ENCODE results near the gene GIMAP1.

GIMAP1 gene

DNA sequence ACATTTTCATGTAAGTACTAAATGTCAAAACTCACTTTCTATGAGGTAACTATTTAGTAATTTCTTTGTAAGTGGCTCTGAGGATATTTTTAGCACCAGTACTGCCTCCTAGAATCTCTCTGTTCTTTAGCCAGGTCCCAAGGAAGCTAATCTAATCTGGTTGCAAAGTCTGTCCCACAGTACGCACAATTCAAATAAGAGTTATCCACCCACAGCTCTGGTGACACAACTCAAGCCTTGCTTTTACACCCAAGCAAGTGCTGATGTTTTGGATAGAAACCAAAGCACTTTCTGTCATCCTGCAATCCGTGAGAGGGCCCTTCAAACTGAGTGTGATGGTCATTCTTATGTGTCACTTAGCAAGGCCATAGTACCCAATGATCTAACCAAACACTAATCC lies 35.3 kb downstream of the GIMAP1 start:
- no peak for DNase-seq

DNA sequence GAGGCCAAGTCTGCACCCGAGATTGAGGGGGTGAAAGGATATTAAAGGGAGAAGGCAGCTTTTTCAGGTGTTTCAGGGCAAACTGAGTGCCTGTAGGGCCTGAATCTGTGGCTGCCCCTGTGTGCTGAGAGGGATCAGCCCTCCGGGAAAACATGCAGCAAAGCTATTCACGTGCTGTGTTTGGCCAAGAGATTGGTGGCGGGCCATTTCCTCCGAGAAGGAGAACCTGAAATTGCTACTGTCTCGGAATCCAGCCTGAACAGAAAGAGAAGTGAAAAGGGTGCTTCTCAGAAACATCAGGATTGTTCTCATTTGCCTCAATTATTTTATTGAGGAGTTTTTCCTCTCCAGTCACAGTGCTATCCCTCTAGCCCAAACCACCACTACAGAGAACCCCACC lies 36.8 kb downstream of the GIMAP1 start:
- DNase-seq, result no peak

DNA sequence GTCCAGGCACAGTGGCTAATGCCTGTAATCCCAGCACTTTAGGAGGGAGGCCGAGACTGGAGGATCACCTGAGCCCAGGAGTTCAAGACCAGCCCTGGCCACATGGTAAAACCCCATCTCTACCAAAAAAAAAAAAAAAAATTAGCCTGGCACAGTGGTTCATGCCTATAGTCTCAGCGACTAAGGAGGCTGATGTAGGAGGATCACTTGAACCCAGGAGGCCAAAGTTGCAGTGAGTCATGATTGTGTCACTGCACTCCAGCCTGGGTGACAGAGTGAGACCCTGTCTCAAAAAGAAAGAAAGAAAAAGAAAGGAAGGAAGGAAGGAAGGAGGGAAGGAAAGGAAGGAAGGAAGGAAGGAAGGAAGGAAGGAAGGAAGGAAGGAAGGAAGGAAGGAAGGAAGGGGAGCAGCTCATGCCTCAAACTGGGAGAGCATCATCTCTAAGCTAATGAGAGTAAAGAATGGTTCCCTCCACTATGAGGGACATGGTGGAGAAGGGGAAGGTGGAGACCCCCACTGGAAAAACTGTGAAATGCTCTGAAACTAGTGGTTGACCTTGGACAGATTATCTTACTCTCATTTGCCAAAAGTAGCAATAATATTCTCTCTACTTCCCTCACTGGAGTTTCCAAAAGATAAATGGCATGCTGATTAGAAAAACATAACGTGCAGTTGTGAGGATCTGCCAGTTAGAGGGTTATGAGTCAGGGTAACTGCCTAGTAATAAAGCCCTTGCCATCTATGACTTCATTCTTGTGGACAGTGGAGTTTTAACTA lies 37.6 kb downstream of the GIMAP1 start:
- peak; percentile 24 for DNase-seq

DNA sequence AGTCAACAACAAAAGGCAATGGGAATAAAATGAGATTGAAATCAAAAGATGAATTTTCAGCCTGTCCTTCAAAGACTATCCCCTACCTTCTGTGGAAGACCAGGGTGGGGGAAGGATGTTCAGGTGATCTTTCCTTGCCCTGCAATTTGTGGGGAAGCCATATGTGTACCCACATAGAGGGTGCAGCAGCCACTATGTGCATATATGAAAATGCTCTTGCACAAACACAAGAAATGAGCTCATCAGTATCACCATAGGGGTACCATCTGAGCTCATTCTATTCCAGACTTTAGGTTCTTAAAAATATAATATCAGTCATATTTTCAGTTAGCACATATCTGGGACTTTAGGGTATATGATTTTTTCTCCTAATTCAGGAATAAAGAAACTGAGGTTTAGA lies 38.5 kb downstream of the GIMAP1 start:
- no peak for DNase-seq

DNA sequence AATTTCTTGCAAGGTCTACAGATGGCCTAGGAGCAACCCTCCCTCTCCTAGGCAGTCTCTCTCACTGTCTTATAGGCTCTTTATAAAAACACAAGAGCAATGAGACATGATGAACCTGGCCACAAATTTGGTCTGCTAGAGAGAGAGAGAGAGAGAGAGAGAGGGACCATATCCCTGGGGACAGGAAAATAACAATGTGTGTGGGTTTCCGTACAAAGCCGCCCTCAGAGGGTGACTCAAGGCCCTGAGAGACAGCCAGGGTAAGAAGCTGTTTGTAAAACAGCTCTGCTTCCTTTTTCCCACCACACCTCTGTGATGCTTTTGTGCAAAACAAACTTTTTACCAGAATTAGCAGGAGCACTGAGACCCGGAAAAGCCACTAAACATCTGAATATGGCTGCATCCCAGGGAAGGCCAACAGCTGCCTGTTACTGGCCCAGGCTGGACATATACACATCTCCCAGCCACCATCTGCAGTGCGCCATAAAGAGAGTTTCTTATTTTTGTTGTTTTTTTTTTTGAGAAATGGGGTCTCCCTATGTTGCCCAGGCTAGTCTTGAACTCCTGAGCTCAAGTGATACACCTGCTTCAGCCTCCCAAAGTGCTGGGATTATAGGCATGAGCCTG lies 39.2 kb downstream of the GIMAP1 start:
- peak; percentile 75 for DNase-seq

DNA sequence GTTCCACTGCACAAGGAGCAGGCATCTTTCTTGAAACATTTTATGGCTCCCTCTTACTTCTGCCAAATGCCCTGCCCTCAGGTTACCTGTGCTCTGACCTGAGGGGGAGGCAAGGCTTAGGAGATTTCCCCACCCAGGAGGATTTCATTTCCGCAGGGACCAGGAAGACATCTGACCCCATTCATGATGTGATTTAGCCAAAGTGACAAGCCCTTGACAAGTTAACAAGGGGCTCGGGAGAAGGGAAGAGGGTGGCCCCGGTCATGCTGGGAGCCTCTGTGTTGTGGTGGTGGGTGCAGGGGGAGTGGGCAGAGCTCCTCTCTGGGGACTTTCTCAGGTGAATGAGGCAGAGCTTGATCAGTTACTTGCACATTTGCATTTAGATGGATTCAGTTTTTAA lies 39.8 kb downstream of the GIMAP1 start:
- no peak for DNase-seq

DNA sequence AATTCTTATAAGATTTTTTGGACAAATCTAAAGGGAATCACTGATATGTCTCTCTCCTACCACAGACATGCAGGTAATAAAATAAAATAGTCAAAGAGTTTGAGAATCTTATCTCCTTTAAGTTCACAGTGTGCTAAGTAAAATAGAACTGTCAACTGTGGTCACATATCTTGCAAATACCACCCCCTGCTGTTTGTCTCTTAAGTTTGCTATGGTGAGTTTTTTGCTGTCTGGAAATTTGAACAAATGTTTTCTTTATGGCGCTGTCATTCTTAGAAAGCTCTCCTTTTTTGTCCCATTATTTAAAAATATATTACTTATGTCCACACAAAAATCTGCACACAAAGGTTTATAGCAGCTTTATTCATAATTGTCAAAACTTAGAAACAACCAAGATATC lies 40.4 kb downstream of the GIMAP1 start:
- DNase-seq, result no peak

DNA sequence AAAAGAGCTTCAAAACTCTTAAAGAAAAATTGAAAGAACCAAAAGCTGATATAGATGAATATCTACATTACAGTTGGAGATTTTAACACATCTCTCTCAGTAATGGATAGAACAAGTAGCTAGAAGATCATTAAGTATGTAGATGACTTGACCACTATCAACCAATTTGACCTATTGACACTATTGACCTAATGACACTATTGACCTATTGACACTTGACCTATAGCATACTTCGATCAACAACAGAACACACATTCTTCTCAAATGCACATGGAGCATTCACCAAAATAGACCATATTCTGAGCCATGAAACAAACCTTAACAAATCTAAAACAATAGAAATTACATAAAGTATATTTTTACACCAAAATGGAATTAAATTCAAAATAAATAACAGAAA lies 43.1 kb downstream of the GIMAP1 start:
- DNase-seq, result no peak

DNA sequence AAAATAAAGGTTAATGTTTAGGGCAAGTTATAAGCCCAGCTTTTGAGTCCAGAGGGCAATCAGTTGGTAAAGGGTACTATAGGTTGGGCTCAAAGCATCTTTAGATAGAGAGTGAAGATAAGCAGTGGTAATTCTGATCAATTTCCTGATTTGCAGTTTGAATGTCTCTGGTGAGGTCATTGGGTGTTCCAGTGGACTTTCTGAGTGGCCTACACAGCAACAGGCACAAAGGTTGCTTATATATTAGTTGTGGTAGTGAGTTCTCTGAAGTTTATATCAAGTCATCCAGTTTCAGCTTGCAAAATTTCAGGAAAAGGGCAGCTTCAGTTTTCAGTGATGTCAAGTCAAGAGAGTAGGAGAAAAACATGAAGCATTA lies 49.9 kb downstream of the GIMAP1 start:
- no peak for DNase-seq

DNA sequence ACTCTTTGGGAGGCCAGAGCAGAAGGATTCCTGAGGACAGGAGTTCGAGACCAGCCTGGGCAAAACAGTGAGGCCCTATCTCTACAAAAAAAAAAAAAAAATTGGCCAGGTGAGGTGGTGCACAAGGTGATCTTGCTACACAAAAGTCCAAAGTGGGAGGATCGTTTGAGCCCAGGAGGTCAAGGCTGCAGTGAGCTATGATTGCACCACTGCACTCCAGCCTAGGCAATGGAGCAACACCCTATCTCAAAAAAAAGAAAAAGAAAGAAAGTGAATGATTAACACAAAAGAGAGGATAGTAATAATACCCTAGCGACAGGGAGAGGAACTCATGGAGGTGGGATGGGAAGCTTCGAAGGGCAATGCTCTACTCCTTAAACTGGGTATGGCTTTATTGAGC lies 53.4 kb downstream of the GIMAP1 start:
- no peak for DNase-seq
